ENCODE results near the gene CAPN12. TPM values are rescaled to one million over a fixed set of nuclear protein-coding genes. Genes with fewer than 3 reads are reported as not detected.

The CAPN12 gene
- total and polyA plus RNA-seq, 12 donors, result 0.39 to 23.1 (median 3.7) TPM; not detected in 1

GRCh38 chr19:38727306-38727867 lies 16.9 kb downstream of the CAPN12 start:
- Histone ChIP-seq H3K27me3 (no peaks in the 10 kb centered on the region), H3K4me1 (replicated peaks in 1 of 2) (peaks cover 23 to 34% of the 10 kb centered on the region in 2 donors), H3K4me3 (no peak overlapping the region), H3K36me3 (replicated peaks in 1 of 2) (peaks cover 0 to 84% of the 10 kb centered on the region in 2 donors), H3K9me3 (replicated peaks in 1 of 3) (no peaks in the 10 kb centered on the region), H3K27ac (peak overlapping the region; percentile 54 to 90 (median 72))
- 80 to 85% (median 83%) methylated on average over 5 to 17 of the region's 17 CpGs for WGBS, 4 donors
- TF ChIP-seq CTCF (IDR thresholded peaks at IDR 0.05), result no peak
- no peak for TF ChIP-seq POLR2A (IDR thresholded peaks at IDR 0.05)
- peak in 4 of 7 donors; percentile 22 to 51 (median 32) for DNase-seq
- intact Hi-C loops (cut with DNase I), result loop anchor here in 1 of 2 donors (5.0 kb wide), 1 partner anchor 120 kb away; the partner anchor contains the start of gene HNRNPL

GRCh38 chr19:38726761-38727301 lies 17.4 kb downstream of the CAPN12 start:
- Histone ChIP-seq H3K4me1 (replicated peaks in 1 of 2) (peaks cover 20 to 39% of the 10 kb centered on the region in 2 donors), H3K27me3 (no peaks in the 10 kb centered on the region), H3K4me3 (no peak overlapping the region), H3K9me3 (replicated peaks in 1 of 3) (no peaks in the 10 kb centered on the region), H3K27ac (peak overlapping the region in 3 of 5 donors; percentile 6 to 90 (median 72)), H3K36me3 (replicated peaks in 1 of 2) (peaks cover 0 to 90% of the 10 kb centered on the region in 2 donors)
- peak in 4 of 7 donors; percentile 32 to 57 (median 40) for DNase-seq
- no peak for TF ChIP-seq CTCF (IDR thresholded peaks at IDR 0.05)
- no peak for TF ChIP-seq POLR2A (IDR thresholded peaks at IDR 0.05)
- WGBS, 4 donors, result 76 to 83% (median 80%) methylated on average over 22 to 30 of the region's 30 CpGs
- intact Hi-C loops (cut with DNase I), result loop anchor here in 1 of 2 donors (5.0 kb wide), 1 partner anchor 120 kb away; the partner anchor contains the start of gene HNRNPL

- peak overlapping the region in 3 of 5 donors; percentile 6 to 90 (median 38) for H3K27ac ChIP-seq
- H3K4me3 ChIP-seq, result no peak overlapping the region
- peaks cover 0 to 92% of the 10 kb centered on the region in 2 donors for H3K36me3 ChIP-seq (replicated peaks in 1 of 2)
- no peaks in the 10 kb centered on the region for H3K27me3 ChIP-seq
- 36 to 67% (median 54%) methylated on average over 5 to 6 of the region's 6 CpGs for WGBS, 4 donors
- intact Hi-C loops (cut with DNase I), result loop anchor here in 1 of 2 donors (5.0 kb wide), 1 partner anchor 121 kb away; the partner anchor contains the start of gene HNRNPL
- TF ChIP-seq CTCF (IDR thresholded peaks at IDR 0.05) (no peak), POLR2A (IDR thresholded peaks at IDR 0.05) (no peak)
- no peaks in the 10 kb centered on the region for H3K9me3 ChIP-seq (replicated peaks in 1 of 3)
- peaks cover 15 to 34% of the 10 kb centered on the region in 2 donors for H3K4me1 ChIP-seq (replicated peaks in 1 of 2)
- peak in 4 of 7 donors; percentile 16 to 54 (median 36) for DNase-seq
Measured at GRCh38 chr19:38726284-38726673, 18.0 kb downstream of the CAPN12 start.

GRCh38 chr19:38725469-38726283 lies 18.6 kb downstream of the CAPN12 start:
- H3K4me1 ChIP-seq (replicated peaks in 1 of 2), result peaks cover 15 to 33% of the 10 kb centered on the region in 2 donors
- peaks cover 0 to 92% of the 10 kb centered on the region in 2 donors for H3K36me3 ChIP-seq (replicated peaks in 1 of 2)
- no peak for TF ChIP-seq CTCF (IDR thresholded peaks at IDR 0.05)
- TF ChIP-seq POLR2A (IDR thresholded peaks at IDR 0.05), result no peak
- 83 to 85% (median 84%) methylated on average over 5 to 21 of the region's 21 CpGs for WGBS, 4 donors
- H3K4me3 ChIP-seq, result no peak overlapping the region
- intact Hi-C loops (cut with DNase I), result loop anchor here in 1 of 2 donors (5.0 kb wide), 1 partner anchor 122 kb away; the partner anchor contains the start of gene HNRNPL
- no peaks in the 10 kb centered on the region for H3K9me3 ChIP-seq (replicated peaks in 1 of 3)
- DNase-seq, result peak in 2 of 7 donors; percentile 20 to 28
- no peaks in the 10 kb centered on the region for H3K27me3 ChIP-seq
- H3K27ac ChIP-seq, result peak overlapping the region in 3 of 5 donors; percentile 11 to 38 (median 21)
